ENCODE measurements around the gene LIX1L.

The LIX1L gene

GRCh38 chr1:145957443-145958319 is at the start of gene LIX1L:
TSS of gene LIX1L (minus strand) at chr1:145958017. CDS start at chr1:145957927, 90 bp downstream.
- peak; percentile 72 to 92 (median 82) for DNase-seq

GRCh38 chr1:146001709-146002108 is 43.9 kb upstream of the LIX1L start:
- no peak for DNase-seq

GRCh38 chr1:145999321-146000024 is 41.7 kb upstream of the LIX1L start:
- DNase-seq = no peak

- DNase-seq = no peak
Measured at GRCh38 chr1:145997718-145998023, 39.9 kb upstream of the LIX1L start.

- peak in 2 of 4 experiments; percentile 37 to 42 for DNase-seq
Measured at GRCh38 chr1:145997016-145997717, 39.4 kb upstream of the LIX1L start.

GRCh38 chr1:145996433-145997015 is 38.7 kb upstream of the LIX1L start, which contains the start of gene TXNIP:
TSS of gene TXNIP (minus strand) at chr1:145996579. CDS start at chr1:145996266, 313 bp downstream.
- peak; percentile 77 to 88 (median 86) for DNase-seq

GRCh38 chr1:145995964-145996432 is 38.2 kb upstream of the LIX1L start:
- DNase-seq = no peak

GRCh38 chr1:145995148-145995881 is 37.5 kb upstream of the LIX1L start:
- DNase-seq = no peak

GRCh38 chr1:145994391-145995120 is 36.7 kb upstream of the LIX1L start:
- DNase-seq = no peak

GRCh38 chr1:145993618-145994390 is 36.0 kb upstream of the LIX1L start:
- DNase-seq = no peak

GRCh38 chr1:145992958-145993617 is 35.3 kb upstream of the LIX1L start:
- no peak for DNase-seq

- DNase-seq = no peak
Measured at GRCh38 chr1:145992502-145992936, 34.7 kb upstream of the LIX1L start.

GRCh38 chr1:145991735-145992412 is 34.1 kb upstream of the LIX1L start:
- DNase-seq = no peak

- DNase-seq = no peak
Measured at GRCh38 chr1:145990249-145990855, 32.5 kb upstream of the LIX1L start.

- DNase-seq = no peak
Measured at GRCh38 chr1:145988773-145989172, 31.0 kb upstream of the LIX1L start.

- no peak for DNase-seq
Measured at GRCh38 chr1:145987926-145988325, 30.1 kb upstream of the LIX1L start.

GRCh38 chr1:145986551-145986950 is 28.7 kb upstream of the LIX1L start:
- no peak for DNase-seq

- DNase-seq = no peak
Measured at GRCh38 chr1:145985502-145986439, 28.0 kb upstream of the LIX1L start.
